Iris pigment epithelial cell (primary cell): Measurements from ENCODE around the gene OR52B2.

Experiments used
- DNase-seq: peaks from one replicate; pipeline ENCODE4 v3.0.0-alpha.2; 2011; ENCODE audit warnings: low read depth

The OR52B2 gene

DNA sequence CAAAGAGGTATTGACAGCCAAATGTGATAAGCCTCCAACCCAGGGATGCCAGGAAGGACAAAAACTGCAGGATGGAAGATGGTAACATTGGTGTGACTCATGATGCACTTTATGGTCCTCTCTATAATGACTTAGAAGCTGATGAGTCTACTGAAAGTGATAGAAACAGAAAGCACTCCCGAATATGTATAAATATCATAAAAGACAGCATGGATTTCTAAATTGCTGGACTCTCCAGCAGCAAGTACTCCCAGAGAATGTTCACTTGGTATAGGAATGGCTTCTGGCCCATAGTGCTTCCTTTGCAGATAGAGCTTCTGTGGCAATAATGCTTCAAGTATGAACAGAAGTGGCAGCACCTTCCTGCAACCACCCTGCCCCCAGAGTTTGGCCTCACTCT lies at the start of gene OR52B2:
Gene OR52B2 (minus strand): TSS at position 101 of the 400 bp plus-strand sequence. CDS start 0 bp downstream, at position 101.
- no peak for DNase-seq

DNA sequence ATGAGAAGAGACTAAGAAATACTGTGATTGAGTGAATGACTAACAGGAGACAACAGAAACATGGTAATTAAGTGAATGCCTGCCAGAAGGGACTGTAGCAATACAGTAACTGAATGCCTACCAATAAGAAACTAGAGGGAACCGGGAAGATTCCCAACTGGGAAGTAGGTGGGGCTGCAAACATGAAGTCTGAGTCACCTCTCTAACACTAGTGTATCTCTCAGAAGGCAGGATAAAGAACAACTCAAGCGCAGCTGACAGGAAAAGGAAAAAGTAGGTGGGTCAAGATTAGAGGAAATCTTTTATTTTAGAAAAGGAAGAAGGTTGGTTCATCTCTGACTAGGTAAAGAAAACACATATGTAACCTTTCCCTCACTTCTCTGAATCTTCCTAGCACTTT lies 49.2 kb upstream of the OR52B2 start:
- DNase-seq = peak; percentile 93

DNA sequence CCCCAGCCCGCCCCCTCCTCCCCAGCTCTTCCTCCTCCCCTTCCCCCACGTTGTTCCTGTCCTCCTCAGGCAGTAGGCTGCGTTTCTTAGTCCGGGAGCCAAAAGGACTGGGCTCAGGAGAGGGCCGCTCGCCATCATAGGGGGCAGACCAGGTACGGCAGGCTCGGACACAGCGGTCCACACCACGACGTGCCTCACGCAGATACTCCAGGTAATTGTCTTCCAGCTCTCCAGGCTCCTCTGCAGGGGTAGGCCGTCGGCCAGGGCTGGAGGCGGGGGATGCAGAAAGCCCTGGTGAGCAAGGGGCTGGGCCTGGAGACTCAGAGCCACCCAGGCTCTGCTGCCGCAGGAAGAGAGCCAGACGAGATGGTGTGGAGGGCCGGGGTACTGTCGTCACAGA lies 47.6 kb upstream of the OR52B2 start:
- no peak for DNase-seq

DNA sequence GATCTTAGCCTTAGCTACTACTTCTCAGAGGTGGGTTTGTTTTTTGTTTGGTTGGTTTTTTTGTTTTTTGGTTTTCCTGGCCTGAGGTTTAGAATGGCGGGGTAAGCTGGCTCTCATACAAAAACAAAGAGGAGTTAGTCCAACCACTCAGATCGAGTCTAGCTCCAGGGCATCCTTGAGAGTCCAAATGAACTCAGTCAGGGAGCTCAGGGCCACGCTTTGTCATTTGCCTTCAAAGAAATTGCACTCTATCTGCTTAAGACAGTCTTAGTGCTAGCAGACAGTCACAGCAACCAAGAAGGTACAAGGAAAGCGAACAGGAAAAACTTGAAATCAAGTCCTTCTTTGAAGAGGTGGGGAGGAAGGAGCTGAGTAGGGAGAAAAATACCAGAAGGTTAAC lies 46.4 kb upstream of the OR52B2 start:
- DNase-seq = no peak

DNA sequence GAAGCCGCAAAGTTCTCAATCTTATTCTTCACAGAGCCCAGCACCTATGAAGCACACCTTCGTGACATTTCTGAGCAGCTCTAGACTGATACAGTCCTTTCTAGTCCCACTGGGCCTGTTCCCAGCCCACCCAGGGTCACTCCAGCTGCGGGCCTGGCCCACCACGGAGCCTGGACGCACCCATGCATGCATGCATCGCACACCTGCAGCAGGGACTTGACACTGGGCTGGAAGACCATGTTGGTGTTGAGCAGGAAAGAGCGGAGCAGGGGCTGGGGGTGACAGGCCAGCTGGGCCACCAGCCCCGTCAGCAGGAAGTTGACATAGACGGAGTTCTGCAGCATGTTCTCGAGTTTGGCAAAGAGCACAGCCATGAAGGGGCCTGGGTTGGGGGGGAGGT lies 44.4 kb upstream of the OR52B2 start:
- no peak for DNase-seq

DNA sequence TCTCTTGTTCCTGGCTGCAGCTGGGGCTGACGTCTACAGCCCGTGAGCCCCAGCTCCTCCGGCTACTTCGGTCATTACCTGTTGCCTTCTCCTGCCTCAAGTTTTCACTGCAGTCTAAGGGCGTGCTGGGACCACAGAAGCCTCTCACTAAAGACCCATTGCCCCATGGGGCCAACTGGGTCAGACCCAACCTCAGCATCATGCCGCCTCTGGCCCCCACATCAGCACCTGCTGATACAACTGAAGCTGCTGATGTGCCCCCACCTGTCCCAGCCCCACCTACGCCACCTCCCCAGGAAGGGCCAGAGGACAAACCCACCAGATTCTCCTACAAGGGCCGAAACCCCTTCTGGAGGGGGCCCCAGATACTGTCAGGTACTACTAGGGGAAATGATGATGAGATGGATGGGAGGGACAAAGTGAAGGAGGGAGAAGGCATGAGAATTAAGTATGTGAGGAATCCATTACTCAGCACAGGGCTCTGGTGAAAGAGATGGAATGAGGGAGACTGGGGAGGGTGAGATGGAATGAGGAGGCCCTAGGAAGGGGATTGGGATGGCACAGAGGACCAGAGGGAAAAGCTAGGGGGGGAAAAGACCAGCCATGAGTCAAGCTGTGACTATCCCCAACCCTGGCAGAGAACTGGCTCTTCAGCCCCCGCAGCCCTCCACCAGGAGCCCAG lies 40.3 kb upstream of the OR52B2 start:
- DNase-seq = no peak

DNA sequence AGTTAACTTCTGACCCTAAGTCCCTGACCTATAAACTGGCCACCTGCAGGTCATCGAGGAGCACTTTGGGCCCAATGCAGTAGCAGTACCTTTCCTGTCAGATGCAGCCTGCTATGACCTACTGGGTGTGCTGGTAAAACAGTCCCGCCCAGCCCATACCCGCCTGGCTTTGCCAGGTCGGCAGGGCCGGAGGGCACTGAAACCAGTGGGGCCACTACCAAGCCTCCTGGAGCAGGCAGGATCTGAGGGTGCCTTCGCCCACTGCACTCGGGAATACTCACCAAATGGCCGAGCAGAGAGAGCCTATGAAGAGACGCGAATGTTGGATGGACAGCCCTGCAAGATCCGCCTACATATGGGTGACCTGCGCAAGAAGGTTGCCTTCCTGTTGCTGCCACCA lies 39.7 kb upstream of the OR52B2 start:
- DNase-seq = no peak

DNA sequence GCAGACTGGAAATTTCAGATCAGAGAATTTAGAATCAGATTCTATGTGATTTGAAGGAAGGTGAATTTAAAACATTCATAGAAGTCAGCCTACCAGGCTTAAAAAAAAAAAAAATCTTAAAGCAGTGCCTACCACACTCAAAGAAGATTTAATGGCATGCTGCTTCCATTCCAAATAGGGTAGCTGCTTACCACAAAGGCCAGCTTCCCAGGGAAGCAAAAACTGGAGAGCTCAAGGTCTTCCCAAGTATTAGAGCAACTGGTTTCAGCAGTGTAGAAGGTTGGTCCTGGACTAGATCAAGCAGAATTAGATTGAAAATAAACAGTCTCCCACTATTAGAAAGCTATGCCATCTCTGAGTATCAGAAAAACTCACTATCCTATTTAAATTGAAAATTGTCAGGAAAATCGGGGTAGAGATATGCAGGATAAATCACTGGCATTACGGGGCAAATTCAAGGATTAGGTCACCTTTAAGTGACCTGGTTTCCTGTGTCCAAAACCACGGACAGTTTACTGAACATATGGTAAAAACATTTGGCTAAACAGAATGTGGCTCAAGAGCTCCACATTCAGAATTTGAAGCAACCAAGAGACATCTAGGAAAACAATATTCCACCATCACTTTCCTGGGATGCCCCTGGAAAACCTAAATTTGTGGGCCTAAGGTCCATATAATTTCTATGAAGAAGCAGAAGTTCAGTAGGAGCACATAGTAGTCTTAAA lies 36.5 kb upstream of the OR52B2 start:
- no peak for DNase-seq

DNA sequence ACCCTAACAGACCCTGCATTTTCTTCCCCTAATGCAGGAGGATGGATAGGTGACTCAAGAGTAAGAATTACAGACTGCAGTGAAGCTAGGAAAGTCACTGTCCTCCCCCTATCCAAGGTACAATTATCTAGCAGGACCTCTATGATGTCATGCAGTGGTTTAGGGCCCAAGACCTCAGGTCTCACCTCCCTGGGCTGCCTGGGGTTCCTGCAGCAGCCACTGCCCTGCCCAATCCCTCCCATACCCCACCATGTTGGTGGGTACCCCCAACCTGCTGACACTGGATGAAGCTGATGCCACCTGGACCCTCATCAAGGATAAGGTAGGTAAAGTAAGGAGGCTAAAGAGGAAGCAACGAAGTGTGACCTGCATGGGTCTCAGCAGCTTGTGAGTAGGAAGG lies 35.2 kb upstream of the OR52B2 start, which contains the start of gene C11orf42:
Gene C11orf42 (plus strand): TSS at position 192 of the 400 bp plus-strand sequence. CDS start 59 bp downstream, at position 251.
- DNase-seq = no peak

DNA sequence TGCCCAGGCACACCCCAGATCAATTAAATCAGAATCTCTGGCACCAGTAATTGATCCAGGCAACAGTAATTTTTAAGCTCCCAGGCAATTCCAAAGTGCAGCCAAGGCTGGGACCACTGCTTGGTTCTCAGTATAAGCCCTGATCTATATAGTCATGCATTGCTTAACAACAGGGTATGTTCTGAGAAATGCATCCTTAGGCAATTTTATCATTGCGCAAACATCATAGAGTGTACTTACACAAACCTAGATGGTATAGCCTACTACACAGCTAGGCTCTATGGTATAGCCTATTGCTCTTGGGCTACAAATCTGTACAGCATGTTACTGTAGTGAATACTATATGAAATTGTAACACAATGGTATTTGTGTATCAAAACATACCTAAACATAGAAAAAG lies 34.6 kb upstream of the OR52B2 start:
- no peak for DNase-seq

DNA sequence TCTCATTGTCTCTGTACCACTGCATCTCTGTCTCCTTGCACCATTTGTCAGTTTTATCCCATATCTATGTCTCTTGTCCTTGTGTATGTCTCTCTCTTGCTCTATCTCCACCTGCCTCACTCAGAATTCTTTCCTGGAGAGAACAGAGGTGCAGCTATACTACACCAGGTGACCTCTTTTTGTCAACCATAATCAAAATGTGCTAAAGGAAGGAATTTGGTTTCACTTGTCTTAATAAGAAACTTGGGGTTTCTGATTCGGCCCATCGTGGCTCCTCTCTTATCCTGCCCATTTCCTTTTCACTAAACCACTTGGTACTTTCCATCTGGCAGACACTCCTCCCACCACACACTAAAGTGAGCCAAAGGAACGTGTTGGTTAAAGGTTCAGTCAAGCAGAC lies 33.2 kb upstream of the OR52B2 start:
- DNase-seq = no peak

DNA sequence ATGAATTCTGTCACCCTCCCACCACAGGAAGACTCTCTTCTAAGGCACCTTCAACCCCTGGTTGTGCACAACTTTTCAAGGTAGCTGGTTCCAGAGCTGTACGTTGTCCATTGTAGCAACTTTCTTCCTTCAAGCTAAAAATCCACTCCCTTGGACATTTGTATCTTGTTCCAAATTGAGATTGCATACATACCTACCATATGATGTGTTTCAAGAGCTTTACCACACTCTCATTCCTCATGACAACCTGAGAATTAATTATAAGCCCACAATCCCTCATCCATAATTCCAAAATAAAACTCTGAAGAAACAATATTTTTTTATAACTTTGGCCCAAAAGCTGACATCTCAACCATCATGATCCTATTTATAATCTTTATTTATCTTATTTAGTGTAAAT lies 31.9 kb upstream of the OR52B2 start:
- no peak for DNase-seq

DNA sequence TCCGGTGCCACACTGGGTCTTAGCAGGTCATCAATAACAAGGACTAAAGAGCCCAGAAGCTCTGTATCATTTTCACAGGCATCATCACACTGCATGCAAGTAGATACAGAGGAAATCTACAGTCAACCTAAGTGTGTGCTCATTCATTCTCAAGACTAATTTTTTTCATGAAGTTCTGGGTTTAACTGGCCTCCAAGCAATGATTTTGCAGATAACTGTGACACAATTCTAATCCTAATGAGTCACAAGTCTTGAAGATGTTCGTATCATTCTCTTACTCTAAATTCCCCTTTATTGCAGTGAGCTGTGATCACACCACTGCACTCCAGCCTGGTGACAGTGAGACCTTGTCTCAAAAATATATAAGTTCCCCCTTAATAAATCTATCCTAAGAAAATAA lies 31.4 kb upstream of the OR52B2 start:
- DNase-seq = peak; percentile 58

DNA sequence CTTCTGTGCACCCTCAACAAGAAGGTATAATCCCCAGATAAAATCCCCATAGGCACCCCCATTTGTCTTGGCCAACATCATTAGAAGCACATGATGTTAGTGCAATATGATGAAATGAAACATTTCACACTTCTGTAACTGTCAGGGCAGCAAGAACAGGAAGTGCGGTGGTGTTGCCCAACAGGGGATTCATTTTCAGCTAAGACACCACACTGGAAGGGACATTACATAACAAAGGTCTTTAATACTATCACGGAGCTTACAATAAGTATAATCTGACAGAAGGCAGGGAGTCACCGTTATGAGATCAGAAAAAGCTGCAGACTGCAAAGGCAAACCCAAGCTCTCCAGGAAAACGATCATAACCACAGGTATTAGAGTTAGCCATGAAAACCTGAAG lies 30.8 kb upstream of the OR52B2 start:
- peak; percentile 26 for DNase-seq

DNA sequence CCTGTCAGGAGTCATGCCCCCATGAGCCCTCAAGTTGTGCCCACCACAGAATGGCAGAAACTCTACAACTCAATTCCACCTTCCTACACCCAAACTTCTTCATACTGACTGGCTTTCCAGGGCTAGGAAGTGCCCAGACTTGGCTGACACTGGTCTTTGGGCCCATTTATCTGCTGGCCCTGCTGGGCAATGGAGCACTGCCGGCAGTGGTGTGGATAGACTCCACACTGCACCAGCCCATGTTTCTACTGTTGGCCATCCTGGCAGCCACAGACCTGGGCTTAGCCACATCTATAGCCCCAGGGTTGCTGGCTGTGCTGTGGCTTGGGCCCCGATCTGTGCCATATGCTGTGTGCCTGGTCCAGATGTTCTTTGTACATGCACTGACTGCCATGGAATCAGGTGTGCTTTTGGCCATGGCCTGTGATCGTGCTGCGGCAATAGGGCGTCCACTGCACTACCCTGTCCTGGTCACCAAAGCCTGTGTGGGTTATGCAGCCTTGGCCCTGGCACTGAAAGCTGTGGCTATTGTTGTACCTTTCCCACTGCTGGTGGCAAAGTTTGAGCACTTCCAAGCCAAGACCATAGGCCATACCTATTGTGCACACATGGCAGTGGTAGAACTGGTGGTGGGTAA lies 29.2 kb upstream of the OR52B2 start, which contains the start of gene OR52W1:
Gene OR52W1 (plus strand): TSS at position 51 of the 637 bp plus-strand sequence. CDS start 0 bp downstream, at position 51.
- no peak for DNase-seq

DNA sequence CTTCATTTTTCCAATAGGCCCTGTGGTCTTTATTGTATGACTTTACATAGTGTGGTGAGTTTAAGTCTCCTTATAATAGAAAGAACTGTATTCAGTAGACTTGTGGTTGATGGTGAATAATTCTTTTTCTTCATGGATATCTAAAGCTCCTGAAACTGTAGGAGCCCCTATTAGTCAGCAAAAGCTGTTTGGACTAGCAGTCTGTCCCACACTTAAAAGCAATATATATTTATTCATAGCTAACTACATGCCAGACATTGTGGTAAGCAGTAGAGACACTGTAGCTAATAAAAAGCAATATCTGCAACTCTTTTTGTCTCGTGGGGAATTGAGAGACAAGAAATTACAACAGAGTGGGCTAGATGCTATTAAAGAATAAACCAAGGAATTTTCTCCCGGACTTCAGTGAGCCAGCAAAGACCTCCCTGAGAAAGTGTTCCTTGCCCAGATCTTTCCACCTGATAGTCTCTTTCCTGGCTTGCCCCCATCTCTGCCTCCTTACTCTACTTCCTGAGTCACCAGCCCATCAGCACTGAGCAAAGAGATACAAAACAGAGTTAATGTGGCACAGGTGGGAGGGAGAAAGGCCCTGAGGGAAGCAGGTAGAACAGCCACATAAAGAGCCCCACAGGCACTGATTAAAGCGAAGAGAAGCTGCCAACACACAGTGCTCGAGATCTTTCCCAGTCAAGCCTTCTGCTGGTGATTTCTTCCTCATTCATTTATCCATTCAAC lies 27.5 kb upstream of the OR52B2 start:
- DNase-seq = no peak

DNA sequence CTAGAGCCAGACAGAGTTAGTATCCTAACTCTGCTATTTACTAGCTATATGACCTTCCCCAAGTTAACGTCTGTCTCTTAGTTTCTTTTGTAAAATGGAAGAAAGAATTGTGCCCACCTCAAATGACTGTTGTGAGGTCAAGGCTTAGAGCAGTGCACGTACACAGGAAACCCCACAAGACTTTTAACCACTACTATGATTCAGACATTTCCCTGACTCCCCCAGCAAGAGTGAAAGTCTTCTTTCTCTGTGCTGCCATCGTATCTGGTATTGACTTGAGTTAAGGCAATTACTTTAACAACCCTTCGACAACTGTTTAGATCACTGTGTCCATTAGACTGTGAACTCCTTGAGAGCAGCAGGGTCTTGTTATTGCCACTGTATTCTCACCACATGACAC lies 26.3 kb upstream of the OR52B2 start:
- no peak for DNase-seq

DNA sequence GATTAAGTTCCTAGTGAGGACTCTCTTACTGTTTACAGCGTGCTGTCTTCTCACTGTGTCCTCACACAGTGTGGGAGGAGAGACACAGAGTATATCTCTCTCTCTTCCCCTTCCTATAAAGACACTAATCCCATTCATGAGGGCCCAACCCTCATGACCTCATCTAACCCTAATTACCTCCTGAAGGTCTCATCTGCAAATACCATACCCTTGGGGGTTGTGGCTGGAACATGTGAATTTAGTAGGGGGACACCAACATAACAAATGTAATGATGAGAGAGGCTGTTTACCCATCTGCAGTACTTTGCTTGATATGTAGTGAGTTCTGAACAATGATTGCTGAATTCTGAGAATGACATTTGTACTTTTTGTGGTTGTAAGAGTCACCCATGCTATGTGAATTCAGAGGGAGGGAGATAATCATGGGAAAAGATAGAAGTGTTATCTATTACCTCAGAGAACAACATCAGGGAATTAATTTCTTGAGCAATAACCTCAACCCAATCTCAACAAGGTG lies 24.0 kb upstream of the OR52B2 start:
- DNase-seq = no peak

DNA sequence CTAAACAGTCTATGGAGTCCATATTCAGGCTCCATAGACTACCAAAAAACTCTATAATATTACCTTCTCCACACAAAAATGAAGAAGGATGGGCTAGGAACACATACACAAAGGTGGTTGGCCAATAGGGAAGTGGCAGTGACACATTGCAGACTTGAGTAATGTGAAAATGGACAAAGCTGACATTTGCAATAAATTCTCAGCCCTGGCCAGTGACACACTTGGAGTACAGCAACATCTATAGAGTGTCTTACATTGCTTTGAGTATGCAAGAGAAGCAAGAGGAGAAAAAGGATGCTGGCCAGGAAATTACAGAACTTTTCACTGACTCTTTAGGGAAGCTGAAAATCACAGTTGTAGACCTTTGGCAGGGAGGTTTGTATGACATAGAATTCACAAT lies 21.6 kb upstream of the OR52B2 start:
- no peak for DNase-seq

DNA sequence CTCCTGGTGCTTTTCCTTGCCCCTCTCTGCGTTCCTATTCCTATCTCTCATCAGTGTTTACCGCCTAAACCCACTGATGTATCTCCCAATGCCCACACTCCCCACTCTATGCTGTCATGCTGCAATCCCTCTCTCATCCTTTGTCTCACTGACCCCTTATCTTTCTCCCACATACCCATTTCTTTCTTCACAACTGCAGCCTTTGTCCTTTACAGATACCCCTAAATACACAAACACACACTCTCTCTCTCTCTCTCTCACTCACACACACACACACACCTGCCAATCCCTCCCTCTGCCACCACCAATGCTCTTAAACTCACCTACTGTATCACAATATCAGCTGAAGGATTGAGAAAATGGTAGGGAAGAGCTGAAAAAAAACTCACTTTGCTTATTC lies 5.3 kb upstream of the OR52B2 start:
- DNase-seq = no peak

DNA sequence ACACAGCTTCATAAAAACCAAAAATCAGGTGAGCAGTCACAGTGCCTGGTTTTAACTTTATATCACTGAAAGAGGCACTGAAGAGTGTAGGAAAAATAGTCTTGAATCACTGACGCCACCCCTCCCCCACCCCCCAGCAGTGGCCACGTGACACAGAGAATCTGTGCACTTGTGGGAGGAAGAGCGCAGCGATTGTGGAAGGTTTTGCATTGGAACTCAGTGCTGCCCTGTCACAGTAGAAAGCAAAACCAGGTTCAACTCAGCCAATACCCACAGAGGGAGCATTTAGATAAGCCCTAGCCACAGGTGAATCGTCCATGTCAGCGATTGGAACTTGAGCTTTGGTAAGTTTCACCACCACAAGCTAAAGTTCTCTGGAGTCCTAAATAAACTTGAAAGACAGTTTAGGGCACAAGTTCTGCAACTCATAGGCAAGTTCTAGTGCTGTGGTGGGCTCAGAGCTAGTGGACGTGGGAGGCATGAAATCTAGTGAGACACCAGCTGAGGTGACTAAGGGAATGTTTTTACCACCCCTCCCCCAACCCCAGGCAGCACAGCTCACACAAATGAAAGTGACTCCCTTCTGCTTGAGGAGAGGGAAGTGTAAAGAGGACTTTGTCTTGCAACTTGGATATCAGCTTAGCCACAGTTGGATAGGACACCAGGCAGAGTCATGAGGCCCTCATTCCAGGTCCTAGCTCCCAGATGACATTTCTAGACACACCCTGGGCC lies 13.3 kb downstream of the OR52B2 start:
- DNase-seq = no peak
